ENCODE data around the gene ADGRG2. TPM values are rescaled to one million over a fixed set of nuclear protein-coding genes. Genes with fewer than 3 reads are reported as not detected.

The ADGRG2 gene
- total and polyA plus RNA-seq, 2 of the 13 experiments (the other 11 are each of a cell fraction or from before 2014, with no cell fraction given): not detected

DNA sequence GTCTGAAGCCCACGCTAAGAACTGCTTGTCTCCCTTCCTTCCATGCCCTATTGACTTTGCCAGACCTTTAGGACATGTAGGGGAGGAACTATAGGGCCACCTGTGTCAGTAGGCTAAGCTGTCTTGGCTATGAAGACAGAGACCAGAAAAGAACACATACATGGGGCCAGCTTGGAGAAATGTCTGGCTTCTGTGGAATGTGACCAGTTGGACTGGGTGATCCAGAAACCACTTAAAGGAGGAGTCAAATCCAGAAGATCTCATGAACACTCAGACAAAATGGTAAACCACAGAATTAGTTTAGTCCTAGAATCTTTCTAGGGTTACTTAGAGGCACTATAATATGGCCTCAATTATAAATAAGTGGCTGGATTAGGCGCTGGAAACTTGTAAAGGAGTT lies 180.4 kb downstream of the ADGRG2 start:
- Histone ChIP-seq H4K20me1 (ENCODE audit: insufficient read depth, low read length) (no peaks in the 10 kb centered on the region), H3K27ac (ENCODE audit: extremely low read length, insufficient read depth, low read length) (no peak overlapping the region), H3K9me3 (ENCODE audit: low read length) (no peaks in the 10 kb centered on the region), H3K79me2 (ENCODE audit: insufficient read depth, low read length) (no peaks in the 10 kb centered on the region), H2AFZ (ENCODE audit: low read length) (no peak overlapping the region), H3K9ac (ENCODE audit: insufficient read depth, low read depth, low read length) (no peak overlapping the region), H3K36me3 (replicated peaks in 1 of 2; ENCODE audit: control insufficient read depth in 1 of 2, insufficient read depth in 2 of 2, low read length in 2 of 2) (peaks cover 6 to 60% of the 10 kb centered on the region in 2 experiments; a peak in 4 of 5 replicates), H3K4me1 (ENCODE audit: insufficient read depth, low read length) (no peaks in the 10 kb centered on the region), H3K4me3 (replicated peaks in 1 of 3; ENCODE audit: insufficient read depth in 1 of 3, low read depth in 2 of 3, low read length in 3 of 3) (no peak overlapping the region), H3K4me2 (ENCODE audit: low read depth, low read length) (no peak overlapping the region), H3K27me3 (ENCODE audit: control insufficient read depth in 1 of 2, insufficient read depth in 2 of 2, low read length in 2 of 2) (no peaks in the 10 kb centered on the region)
- ATAC-seq (no peak), FAIRE-seq (no peak), DNase-seq (ENCODE audit: low spot score) (no peak)
- in situ Hi-C loops (cut with HindIII; ENCODE audit: extremely low pct_ligation_motif_present, low pct_unique_long_range_greater_than_20kb): loop anchor here (25.0 kb wide), 1 partner anchor 395 kb away; the partner anchor contains the start of gene PDHA1
- TF ChIP-seq ATF7-NPFF (CRISPR knock-in tag; IDR thresholded peaks at IDR 0.05; ENCODE audit: low read depth) (no peak), JUND (CRISPR knock-in tag; IDR thresholded peaks at IDR 0.05) (no peak), ZSCAN31 (CRISPR knock-in tag; IDR thresholded peaks at IDR 0.05; ENCODE audit: low read depth) (no peak), KDM4B (CRISPR knock-in tag; IDR thresholded peaks at IDR 0.05) (no peak), ZBTB4 (CRISPR knock-in tag; IDR thresholded peaks at IDR 0.05; ENCODE audit: borderline replicate concordance) (no peak), ZNF891 (CRISPR knock-in tag; IDR thresholded peaks at IDR 0.05) (no peak), ZSCAN9 (CRISPR knock-in tag; IDR thresholded peaks at IDR 0.05; ENCODE audit: borderline replicate concordance) (no peak), ZSCAN22 (CRISPR knock-in tag; IDR thresholded peaks at IDR 0.05) (no peak), ZBTB7B (CRISPR knock-in tag; IDR thresholded peaks at IDR 0.05) (no peak), ATAD3A (CRISPR knock-in tag; IDR thresholded peaks at IDR 0.05) (no peak), TBP (CRISPR knock-in tag; IDR thresholded peaks at IDR 0.05) (no peak), FOXA3 (CRISPR knock-in tag; IDR thresholded peaks at IDR 0.05) (no peak)
- TF ChIP-seq, protein P1, sequence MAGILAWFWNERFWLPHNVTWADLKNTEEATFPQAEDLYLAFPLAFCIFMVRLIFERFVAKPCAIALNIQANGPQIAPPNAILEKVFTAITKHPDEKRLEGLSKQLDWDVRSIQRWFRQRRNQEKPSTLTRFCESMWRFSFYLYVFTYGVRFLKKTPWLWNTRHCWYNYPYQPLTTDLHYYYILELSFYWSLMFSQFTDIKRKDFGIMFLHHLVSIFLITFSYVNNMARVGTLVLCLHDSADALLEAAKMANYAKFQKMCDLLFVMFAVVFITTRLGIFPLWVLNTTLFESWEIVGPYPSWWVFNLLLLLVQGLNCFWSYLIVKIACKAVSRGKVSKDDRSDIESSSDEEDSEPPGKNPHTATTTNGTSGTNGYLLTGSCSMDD (CRISPR knock-in tag; IDR thresholded peaks at IDR 0.05): no peak
- TF ChIP-seq, protein P2, sequence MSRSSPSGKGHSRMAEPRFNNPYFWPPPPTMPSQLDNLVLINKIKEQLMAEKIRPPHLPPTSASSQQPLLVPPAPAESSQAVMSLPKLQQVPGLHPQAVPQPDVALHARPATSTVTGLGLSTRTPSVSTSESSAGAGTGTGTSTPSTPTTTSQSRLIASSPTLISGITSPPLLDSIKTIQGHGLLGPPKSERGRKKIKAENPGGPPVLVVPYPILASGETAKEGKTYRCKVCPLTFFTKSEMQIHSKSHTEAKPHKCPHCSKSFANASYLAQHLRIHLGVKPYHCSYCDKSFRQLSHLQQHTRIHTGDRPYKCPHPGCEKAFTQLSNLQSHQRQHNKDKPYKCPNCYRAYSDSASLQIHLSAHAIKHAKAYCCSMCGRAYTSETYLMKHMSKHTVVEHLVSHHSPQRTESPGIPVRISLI (CRISPR knock-in tag; IDR thresholded peaks at IDR 0.05; ENCODE audit: borderline replicate concordance): no peak
- BruUV-seq (replicated peaks): no TSS peak
- WGBS (ENCODE audit: low lambda C conversion rate): 100% methylated on average over 1 of the region's 2 CpGs
- intact Hi-C loops (cut with micrococcal nuclease; ENCODE audit: unreplicated experiment): no loop called here
- ChIA-PET CTCF (ENCODE audit: low intra/inter-chr PET ratio, low total read pairs) (no interaction called here), POLR2A (no interaction called here)

Measured in HepG2 (cell line).